Measurements from ENCODE around the gene TAS1R2.
"Not testable (repeated sequence)": the region's sequence is repeated elsewhere in the genome, so short reads cannot be mapped to it uniquely, and the experiment has no call there.

The TAS1R2 gene

GRCh38 chr1:18883636-18884418 is 24.4 kb upstream of the TAS1R2 start:
- peak; percentile 41 for DNase-seq

GRCh38 chr1:18883079-18883478 is 23.6 kb upstream of the TAS1R2 start:
- DNase-seq = no peak

- DNase-seq = no peak
Measured at GRCh38 chr1:18882486-18882885, 23.0 kb upstream of the TAS1R2 start.

GRCh38 chr1:18881642-18882431 is 22.4 kb upstream of the TAS1R2 start:
- DNase-seq = no peak

- no peak for DNase-seq
Measured at GRCh38 chr1:18881164-18881563, 21.7 kb upstream of the TAS1R2 start.

GRCh38 chr1:18880585-18880984 is 21.1 kb upstream of the TAS1R2 start:
- no peak for DNase-seq

- peak; percentile 54 for DNase-seq
Measured at GRCh38 chr1:18879791-18880309, 20.4 kb upstream of the TAS1R2 start.

GRCh38 chr1:18879215-18879790 is 19.8 kb upstream of the TAS1R2 start:
- no peak for DNase-seq

- no peak for DNase-seq
Measured at GRCh38 chr1:18878538-18879214, 19.2 kb upstream of the TAS1R2 start.

GRCh38 chr1:18877282-18877681 is 17.8 kb upstream of the TAS1R2 start:
- no peak for DNase-seq

GRCh38 chr1:18876210-18876609 is 16.8 kb upstream of the TAS1R2 start:
- no peak for DNase-seq

GRCh38 chr1:18875796-18876128 is 16.3 kb upstream of the TAS1R2 start:
- DNase-seq = no peak

- DNase-seq = peak; percentile 24
Measured at GRCh38 chr1:18875107-18875795, 15.8 kb upstream of the TAS1R2 start.

- no peak for DNase-seq
Measured at GRCh38 chr1:18874600-18874999, 15.1 kb upstream of the TAS1R2 start.

GRCh38 chr1:18874036-18874435 is 14.6 kb upstream of the TAS1R2 start:
- no peak for DNase-seq

- DNase-seq = no peak
Measured at GRCh38 chr1:18872071-18872611, 12.7 kb upstream of the TAS1R2 start.

GRCh38 chr1:18871401-18872070 is 12.1 kb upstream of the TAS1R2 start:
- DNase-seq = no peak

- DNase-seq = no peak
Measured at GRCh38 chr1:18870957-18871356, 11.5 kb upstream of the TAS1R2 start.

- DNase-seq = not testable (repeated sequence)
Measured at GRCh38 chr1:18870595-18870865, 11.1 kb upstream of the TAS1R2 start.

- peak; percentile 3 for DNase-seq
Measured at GRCh38 chr1:18869847-18870594, 10.6 kb upstream of the TAS1R2 start.

- DNase-seq = no peak
Measured at GRCh38 chr1:18868801-18869424, 9.5 kb upstream of the TAS1R2 start.
